Pancreas (tissue), 10 donors: ENCODE measurements around the gene MC1R. TPM values are rescaled to one million over a fixed set of nuclear protein-coding genes. Genes with fewer than 3 reads are reported as not detected.
A peak's percentile ranks its signal among the peaks of the same experiment; 100 is the strongest.

ENCODE experiments used
- ATAC-seq, 4 donors: fragments of 200-7000 bp; cut with Tn5 transposase; one replicate each; pipeline versions ENCODE4 v1.8.0 to v1.9.1; 2020; ENCODE audit warnings: mild to moderate bottlenecking in 4 of 4, moderate library complexity in 4 of 4
- DNase-seq, 6 donors: peaks; one replicate each; pipeline ENCODE4 v3.0.0-alpha.2; 2020
- FAIRE-seq: peaks from 2 replicates; lab custom pipeline; 2012; peaks lifted over from hg19 to GRCh38; lab: Jason Lieb, UNC
- H3K27ac ChIP-seq, 4 donors: fragments of 200-600 bp; sonication (generic); 1 replicate in 3 of 4; 2 replicates in 1 of 4; pipeline versions ENCODE4 v1.5.0 to v1.8.0; 2020
- H3K27me3 ChIP-seq, 4 donors: fragments of 200-600 bp; one replicate each; pipeline ENCODE4 v1.8.0; 2021
- H3K36me3 ChIP-seq, 3 donors: fragments of 200-600 bp; sonication (generic) in 1 of 3; one replicate each; pipeline versions ENCODE4 v1.5.0 to v1.8.0; 2020 to 2021
- H3K4me1 ChIP-seq, 3 donors: fragments of 200-600 bp; one replicate each; pipeline ENCODE4 v1.8.0; 2021
- H3K4me3 ChIP-seq, 4 donors: fragments of 200-600 bp; sonication (generic) in 2 of 4; one replicate each; pipeline versions ENCODE4 v1.5.0 to v1.8.0; 2020 to 2021
- H3K9me3 ChIP-seq, 4 donors: fragments of 200-600 bp; one replicate each; pipeline ENCODE4 v1.8.0; 2021
- WGBS, 2 donors: extraction: QIAGEN DNeasy Blood & Tissue Kit; methylation state at CpG; one replicate each; pipeline ENCODE4 v1.1.7; 2013; 5-methylcytosine and 5-hydroxymethylcytosine counted together
- intact Hi-C, 3 donors: fragments of 100-400 bp; cut with DNase I; formaldehyde crosslinking; loops; one replicate each; pipeline versions ENCODE4 v1.11.1 to v1.14.2; 2022
- polyA plus RNA-seq, 2 donors: library from polyadenylated mRNA; stranded (reverse); fragments of 200-250 nt; gene quantifications; one replicate each; pipeline ENCODE4 v1.2.3, GENCODE V29; 2013
- total RNA-seq, 6 donors: library from RNA; stranded (reverse); fragmentation: NEBNext Ultra II Directional in 4 of 6; extraction: Animal tissue kit (Norgen Biotek cat#: 25700) in 4 of 6; gene quantifications; one replicate each; pipeline versions ENCODE4 v1.2.1 to v1.2.4, GENCODE V29; 2021 to 2023
- TF ChIP-seq, protein P1 (sequence below), 4 donors: fragments of 200-600 bp; sonication (generic) in 3 of 4; IDR thresholded peaks; one replicate each; pipeline versions ENCODE4 v1.5.0 to v1.8.0; 2021; ENCODE audit warnings: antibody characterized with exemption in 4 of 4
- donor health status: healthy with polysubstance abuse.
- donor health status: DM: no; HTN: no; CAD: no; lungs with moderate emphysema.
- donor health status: DM: no; HTN: no; CAD: no.
- donor health status: control.
- donor health status: control.
- donor health status: Bipolar disorder and iron deficiency.
- donor health status: DM: yes; HTN: yes; CAD: no.
- donor health status: DM: no; HTN: no; CAD: no.
- donor health status: DM: no; HTN: no; CAD: no.
- donor health status: DM: yes; HTN: yes; CAD: no.

The MC1R gene
- total and polyA plus RNA-seq, 8 donors: 1.1 to 14.3 (median 2.0) TPM

DNA sequence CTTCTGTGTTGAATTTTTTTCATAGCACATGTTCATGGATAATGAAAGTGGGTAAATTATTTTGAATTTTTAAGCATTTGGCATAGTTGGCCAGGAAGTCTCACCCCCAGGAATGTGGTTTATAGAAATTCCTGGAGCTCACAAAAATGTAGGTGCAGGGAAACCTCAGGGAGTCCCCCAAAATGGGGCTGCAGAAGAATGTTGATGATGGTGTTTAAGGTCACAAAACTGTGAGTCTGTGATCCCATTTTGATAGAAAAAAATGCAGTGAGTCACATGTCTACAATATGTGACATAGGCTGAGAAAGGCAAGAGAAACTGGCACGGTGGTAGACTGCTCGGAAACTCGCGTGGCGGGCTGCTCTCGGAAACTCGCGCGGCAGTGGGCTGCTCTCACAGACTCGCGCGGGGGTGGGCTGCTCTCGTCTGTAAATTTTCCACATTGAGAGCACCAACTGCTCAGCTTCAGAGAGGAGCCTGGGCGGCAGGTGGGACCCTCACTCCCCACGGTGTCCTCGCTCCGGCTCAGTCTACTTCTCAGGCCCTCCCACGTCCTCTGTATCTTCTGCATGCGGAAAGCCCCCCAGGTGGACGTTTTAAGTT, 18.7 kb upstream of the MC1R start:
- TF ChIP-seq, protein P1, sequence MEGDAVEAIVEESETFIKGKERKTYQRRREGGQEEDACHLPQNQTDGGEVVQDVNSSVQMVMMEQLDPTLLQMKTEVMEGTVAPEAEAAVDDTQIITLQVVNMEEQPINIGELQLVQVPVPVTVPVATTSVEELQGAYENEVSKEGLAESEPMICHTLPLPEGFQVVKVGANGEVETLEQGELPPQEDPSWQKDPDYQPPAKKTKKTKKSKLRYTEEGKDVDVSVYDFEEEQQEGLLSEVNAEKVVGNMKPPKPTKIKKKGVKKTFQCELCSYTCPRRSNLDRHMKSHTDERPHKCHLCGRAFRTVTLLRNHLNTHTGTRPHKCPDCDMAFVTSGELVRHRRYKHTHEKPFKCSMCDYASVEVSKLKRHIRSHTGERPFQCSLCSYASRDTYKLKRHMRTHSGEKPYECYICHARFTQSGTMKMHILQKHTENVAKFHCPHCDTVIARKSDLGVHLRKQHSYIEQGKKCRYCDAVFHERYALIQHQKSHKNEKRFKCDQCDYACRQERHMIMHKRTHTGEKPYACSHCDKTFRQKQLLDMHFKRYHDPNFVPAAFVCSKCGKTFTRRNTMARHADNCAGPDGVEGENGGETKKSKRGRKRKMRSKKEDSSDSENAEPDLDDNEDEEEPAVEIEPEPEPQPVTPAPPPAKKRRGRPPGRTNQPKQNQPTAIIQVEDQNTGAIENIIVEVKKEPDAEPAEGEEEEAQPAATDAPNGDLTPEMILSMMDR (IDR thresholded peaks at IDR 0.05): no peak
- H3K4me3 ChIP-seq: no peak overlapping the region
- 94 to 96% methylated on average over 20 of the region's 20 CpGs for WGBS, 2 donors
- FAIRE-seq (no peak), ATAC-seq (no peak), DNase-seq (no peak)
- H3K4me1 ChIP-seq: no peaks in the 10 kb centered on the region
- H3K9me3 ChIP-seq: no peaks in the 10 kb centered on the region
- no peak overlapping the region for H3K27ac ChIP-seq
- H3K27me3 ChIP-seq: no peaks in the 10 kb centered on the region
- intact Hi-C loops: no loop called here
- peaks cover 4 to 71% (median 31%) of the 10 kb centered on the region in 3 donors for H3K36me3 ChIP-seq

DNA sequence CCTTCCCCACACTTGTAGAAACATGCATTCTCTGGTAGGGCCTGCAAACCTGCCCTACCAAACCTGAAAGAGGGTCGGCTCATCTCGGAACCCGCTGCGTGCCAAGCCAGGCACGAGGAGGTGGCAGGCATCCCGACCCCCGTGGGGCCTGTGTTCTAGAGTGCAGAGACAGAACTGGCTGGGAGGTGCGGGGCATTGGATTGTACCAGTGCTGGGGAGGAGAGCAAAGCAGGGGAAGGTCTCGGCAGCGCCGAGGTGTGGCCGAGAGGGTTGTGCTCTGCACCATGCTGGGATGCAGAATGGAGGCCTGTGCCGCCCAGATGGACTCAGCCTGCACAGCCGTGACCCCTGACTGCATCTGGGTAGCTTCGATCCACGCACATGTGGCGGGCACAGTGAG, 17.8 kb upstream of the MC1R start:
- no peaks in the 10 kb centered on the region for H3K27me3 ChIP-seq
- TF ChIP-seq, protein P1 (IDR thresholded peaks at IDR 0.05): no peak
- WGBS, 2 donors: 98 to 100% methylated on average over 17 of the region's 17 CpGs
- FAIRE-seq: no peak
- intact Hi-C loops: no loop called here
- no peak overlapping the region for H3K27ac ChIP-seq
- DNase-seq: peak in 1 of 6 donors; percentile 57
- no peaks in the 10 kb centered on the region for H3K9me3 ChIP-seq
- H3K4me3 ChIP-seq: no peak overlapping the region
- H3K4me1 ChIP-seq: no peaks in the 10 kb centered on the region
- H3K36me3 ChIP-seq: peaks cover 4 to 63% (median 27%) of the 10 kb centered on the region in 3 donors
- ATAC-seq: no peak

DNA sequence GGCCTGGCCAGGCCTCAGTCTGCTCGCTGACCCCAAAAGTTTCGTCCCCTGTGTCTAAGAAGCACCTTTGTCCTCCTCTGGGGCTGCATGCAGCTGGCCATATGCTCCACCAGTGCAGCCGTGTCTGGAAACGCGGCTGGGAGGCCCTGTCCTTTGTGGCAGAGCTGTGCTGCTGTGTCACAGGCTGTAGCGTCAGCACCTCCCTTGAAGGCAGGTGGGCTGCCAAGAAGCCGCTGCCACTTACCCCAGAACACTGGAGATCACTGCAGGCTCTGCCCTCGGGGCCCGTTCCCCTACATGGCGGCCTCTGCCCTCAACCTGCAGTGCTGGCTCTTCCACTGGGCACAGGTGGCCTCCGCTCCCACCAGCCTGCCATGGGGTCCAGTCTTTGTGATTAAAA, 15.7 kb upstream of the MC1R start:
- DNase-seq: peak in 1 of 6 donors; percentile 56
- peak in 2 of 4 donors; percentile 13 to 24 for ATAC-seq
- TF ChIP-seq, protein P1 (IDR thresholded peaks at IDR 0.05): no peak
- 94 to 95% methylated on average over 11 of the region's 11 CpGs for WGBS, 2 donors
- H3K27me3 ChIP-seq: no peaks in the 10 kb centered on the region
- no peak overlapping the region for H3K27ac ChIP-seq
- no peaks in the 10 kb centered on the region for H3K4me1 ChIP-seq
- H3K36me3 ChIP-seq: peaks cover 4 to 61% (median 32%) of the 10 kb centered on the region in 3 donors
- FAIRE-seq: no peak
- intact Hi-C loops: no loop called here
- no peaks in the 10 kb centered on the region for H3K9me3 ChIP-seq
- no peak overlapping the region for H3K4me3 ChIP-seq

DNA sequence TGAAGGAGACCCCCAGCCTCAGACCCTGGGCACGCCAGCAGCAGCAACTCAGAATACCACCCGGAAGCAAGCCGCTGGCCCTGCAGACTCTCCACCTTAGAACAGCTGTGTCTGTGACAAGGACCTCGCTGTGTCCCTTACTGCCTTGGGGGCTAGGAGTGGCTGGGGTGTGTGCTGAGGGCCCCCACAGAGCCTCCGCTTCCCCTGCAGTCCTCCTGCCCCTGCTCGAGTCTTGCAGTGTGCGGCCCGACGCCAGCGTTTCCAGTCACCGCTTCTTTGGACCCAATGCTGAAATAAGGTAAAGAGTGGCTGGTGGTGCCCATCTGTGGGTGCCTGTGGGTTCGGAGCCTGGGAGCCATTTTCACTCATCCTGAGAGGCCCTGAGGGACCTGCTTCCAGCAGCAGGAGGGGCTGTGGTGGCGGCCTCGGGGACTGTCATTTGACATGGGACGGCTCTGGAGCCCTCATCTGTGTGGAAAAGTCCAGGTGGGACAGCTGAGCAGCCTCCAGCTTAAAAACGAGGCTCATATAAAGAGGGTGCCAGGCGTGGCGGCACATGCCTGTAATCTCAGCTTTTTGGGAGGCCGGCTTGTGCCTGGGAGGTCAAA, 14.7 kb upstream of the MC1R start:
- Histone ChIP-seq H3K27me3 (no peaks in the 10 kb centered on the region), H3K27ac (no peak overlapping the region), H3K9me3 (no peaks in the 10 kb centered on the region), H3K4me1 (no peaks in the 10 kb centered on the region), H3K36me3 (peaks cover 4 to 54% (median 25%) of the 10 kb centered on the region in 3 donors), H3K4me3 (no peak overlapping the region)
- ATAC-seq (no peak), FAIRE-seq (no peak), DNase-seq (peak in 1 of 6 donors; percentile 40)
- TF ChIP-seq, protein P1 (IDR thresholded peaks at IDR 0.05): no peak
- WGBS, 2 donors: 91 to 94% methylated on average over 19 of the region's 19 CpGs
- intact Hi-C loops: no loop called here
